GM20431 (cell line): ENCODE measurements around the gene SCFD1.
"Not testable (repeated sequence)": the region's sequence is repeated elsewhere in the genome, so short reads cannot be mapped to it uniquely, and the experiment has no call there.

ENCODE experiments used
- in situ Hi-C: fragments of 300-500 bp; cut with MseI, MboI; formaldehyde crosslinking; loops from one replicate; pipeline ENCODE4 v1.15.0; 2020; ENCODE audit warnings: low sequenced_read_pairs; ENCODE audit not compliant: unreplicated experiment

Gene SCFD1, protein sequence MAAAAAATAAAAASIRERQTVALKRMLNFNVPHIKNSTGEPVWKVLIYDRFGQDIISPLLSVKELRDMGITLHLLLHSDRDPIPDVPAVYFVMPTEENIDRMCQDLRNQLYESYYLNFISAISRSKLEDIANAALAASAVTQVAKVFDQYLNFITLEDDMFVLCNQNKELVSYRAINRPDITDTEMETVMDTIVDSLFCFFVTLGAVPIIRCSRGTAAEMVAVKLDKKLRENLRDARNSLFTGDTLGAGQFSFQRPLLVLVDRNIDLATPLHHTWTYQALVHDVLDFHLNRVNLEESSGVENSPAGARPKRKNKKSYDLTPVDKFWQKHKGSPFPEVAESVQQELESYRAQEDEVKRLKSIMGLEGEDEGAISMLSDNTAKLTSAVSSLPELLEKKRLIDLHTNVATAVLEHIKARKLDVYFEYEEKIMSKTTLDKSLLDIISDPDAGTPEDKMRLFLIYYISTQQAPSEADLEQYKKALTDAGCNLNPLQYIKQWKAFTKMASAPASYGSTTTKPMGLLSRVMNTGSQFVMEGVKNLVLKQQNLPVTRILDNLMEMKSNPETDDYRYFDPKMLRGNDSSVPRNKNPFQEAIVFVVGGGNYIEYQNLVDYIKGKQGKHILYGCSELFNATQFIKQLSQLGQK

DNA sequence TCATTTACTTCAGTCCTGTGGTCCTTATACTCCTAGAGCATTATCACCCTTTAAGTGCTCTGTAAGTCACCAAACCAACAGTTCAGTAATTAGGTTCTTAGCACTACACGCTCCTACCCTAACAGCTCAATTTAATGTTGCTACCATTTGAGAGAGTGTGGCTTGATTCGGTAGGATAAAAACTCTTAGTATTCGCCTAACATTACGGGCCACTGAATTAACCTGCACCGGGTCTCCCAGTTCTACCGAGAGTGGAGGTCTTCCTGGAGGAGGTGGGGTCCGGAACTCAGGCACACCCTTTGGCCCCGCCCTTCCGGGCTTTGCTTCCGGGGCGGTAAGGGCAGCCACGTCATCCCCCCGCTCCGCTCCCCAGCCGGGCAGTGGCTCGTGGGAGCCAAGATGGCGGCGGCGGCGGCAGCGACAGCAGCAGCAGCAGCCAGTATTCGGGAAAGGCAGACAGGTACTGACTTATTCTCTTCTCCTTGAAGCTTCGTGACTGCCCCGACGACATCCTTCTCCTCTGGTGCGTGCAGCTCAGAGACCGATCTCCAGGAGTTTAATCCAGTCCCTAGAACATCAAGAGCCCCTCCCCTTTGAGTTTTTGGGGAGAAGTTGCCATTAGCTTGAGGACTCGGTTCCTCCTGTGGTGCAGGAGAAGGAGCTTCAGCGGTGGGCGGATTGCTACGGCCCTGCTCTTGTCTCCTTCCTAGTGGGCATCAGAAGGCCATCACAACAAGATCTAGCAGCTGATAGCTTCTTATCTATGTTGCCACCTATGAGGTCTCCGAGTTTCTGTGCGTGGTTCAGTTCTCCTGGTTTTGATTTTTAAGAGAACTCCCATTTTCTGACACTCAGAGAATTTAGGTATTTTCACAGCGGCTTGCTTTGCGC lies at the start of gene SCFD1:
SCFD1 (plus strand) TSS at position 380 of the 891 bp plus-strand sequence; CDS start at position 400, 20 bp downstream.
- in situ Hi-C loops: no loop called here

DNA sequence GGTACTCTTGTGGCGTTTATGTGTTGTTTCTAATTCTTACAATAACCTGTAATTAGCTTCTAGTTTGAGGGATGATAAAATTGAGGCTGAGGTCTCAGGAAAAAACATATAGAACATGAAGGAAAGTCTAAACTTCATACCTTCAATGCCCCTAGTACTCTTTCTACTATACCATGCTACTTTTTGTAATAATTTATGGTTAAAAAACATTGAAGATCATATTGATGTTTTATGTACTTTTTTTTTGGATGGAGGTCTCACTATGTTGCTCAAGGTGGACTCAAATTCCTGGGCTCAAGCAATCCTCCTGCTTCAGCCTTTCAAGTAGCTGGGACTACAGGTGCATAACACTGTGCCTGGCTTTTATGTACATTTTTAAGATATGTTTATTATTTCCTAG lies 49.3 kb upstream of the SCFD1 start:
- in situ Hi-C loops: no loop called here

DNA sequence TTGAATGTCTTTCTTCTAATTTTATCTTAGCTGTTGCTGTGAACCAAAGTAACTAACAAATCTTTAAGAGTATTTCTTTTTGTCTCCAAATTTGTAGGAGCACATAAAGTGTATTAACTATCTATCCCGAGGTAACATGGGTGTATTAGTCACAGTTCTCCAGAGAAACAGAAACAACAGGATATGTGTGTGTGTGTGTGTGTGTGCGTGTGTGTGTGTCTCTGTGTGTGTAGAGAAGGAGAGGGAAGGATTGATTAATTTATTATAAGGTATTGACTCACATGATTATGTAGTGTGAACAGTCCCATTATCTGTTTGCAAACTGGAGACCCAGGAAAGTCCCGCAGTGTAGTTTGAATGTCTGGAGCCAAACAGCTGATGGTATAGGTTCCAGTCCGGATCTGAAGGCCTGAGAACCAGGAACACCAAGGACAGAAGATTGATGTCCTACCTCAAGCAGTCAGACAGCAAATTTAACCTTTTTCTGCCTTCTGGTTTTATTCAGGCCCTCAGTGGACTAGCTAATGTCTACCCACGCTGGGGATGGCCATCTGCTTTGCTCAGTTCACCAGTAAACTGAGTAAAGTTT lies 48.8 kb upstream of the SCFD1 start:
- in situ Hi-C loops: no loop called here

DNA sequence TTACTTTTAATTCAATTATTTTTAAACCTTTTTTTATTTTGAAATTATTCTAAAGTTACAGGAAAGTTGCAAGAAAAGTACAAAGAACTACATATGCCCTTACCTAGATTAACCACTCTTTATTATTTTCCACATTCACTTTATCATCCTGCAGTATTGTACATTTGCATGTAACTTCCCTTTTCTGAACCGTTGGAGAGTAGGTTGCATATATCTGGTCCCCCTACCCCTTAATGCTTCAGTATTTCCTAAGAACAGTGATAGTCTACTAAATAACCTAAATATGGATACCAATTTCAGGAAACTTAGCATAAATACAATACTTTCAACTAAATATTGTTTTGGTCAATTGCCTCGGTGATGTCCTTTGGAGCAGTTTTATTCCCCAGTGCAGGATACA lies 48.2 kb upstream of the SCFD1 start:
- in situ Hi-C loops: no loop called here

DNA sequence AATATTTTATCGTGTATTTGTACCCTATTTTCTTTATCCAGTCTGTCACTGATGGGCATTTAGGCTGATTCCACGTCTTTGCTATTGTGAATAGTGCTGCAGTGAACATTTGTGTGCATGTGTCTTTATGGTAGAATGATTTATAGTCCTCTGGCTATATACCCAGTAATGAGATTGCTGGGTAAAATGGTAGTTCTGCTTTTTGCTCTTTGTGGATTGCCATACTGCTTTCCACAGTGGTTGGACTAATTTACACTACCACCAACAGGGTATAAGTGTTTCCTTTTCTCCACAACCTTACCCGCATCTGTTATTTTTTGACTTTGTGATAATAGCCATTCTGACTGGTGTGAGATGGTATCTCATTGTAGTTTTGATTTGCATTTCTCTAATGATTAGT lies 47.3 kb upstream of the SCFD1 start:
- in situ Hi-C loops: not testable (repeated sequence)

DNA sequence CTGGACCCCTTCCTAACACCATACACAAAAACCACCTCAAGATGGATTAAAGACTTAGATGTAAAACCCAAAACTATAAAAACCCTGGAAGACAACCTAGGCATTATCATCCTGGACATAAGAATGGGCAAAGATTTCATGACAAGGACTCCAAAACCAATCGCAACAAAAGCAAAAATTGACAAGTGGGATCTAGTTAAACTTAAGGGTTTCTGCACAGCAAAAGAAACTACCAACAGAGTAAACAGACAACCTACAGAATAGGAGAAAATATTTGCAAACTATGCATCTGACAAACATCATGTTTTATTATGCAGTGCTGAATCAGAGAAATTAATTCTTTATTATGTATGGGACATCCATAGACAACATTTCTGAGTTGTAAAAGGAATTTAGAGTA lies 45.8 kb upstream of the SCFD1 start:
- in situ Hi-C loops: not testable (repeated sequence)

DNA sequence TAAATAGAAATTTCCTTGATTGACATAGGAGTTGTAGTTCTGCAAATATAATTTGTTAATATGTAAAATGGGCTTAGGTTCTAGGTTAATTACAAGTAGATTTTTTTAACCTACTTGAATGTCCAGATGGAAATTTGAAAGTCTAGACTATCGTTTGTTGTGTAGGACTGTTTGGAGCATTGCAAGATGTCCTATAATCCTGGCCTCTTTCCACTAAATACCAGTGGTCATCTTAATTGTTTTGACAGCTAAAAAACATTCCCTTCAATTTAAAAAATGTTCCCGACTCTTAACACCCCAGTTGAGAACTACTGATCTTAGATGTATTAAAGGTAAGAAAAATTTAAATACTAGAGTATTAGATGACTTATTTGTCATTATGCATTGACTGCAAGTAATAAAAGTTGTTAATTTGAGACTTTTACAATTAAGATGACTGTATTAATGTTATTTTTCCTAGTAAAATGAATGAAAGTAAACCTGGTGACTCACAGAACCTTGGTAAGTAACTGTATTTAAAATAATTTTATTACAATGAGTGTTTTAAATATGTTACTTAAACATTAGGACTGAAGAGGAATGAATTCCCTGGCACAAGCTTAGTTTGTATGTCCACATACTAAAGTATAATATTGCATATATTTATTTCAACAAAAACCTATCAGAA lies 41.4 kb upstream of the SCFD1 start:
- in situ Hi-C loops: no loop called here

DNA sequence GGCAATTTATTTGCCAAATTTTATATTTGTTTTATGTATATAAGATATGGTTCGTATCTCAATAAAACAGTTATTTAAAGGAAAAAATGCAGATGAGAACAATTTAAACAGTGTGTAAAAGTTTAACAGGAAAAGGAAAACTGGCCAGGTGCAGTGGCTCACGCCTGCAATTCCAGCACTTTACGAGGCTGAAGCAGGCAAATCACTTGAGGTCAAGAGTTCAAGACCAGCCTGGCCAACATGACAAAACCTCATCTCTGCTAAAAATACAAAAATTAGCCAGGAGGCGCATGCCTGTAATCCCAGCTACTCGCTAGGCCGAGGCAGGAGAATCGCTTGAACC lies 40.9 kb upstream of the SCFD1 start:
- in situ Hi-C loops: no loop called here

DNA sequence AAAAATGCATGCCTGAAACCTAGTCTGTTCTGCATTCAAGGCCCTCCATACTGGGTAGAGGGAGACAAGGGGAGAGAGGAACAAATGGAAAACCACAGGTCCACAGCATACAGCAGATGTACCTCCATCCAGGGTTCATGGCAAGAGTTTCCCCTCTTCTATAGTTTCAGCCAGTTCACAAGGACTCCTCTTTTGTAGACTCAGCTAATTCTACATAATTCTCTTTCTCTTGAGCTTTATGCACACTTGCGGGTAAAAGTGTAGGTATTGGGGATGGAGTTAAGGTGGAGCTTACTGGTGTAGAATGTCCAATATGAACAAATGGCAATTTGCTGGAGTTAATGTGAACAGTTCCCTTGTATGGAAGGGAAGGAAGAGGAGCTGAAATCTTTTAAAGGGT lies 39.7 kb upstream of the SCFD1 start:
- in situ Hi-C loops: no loop called here

DNA sequence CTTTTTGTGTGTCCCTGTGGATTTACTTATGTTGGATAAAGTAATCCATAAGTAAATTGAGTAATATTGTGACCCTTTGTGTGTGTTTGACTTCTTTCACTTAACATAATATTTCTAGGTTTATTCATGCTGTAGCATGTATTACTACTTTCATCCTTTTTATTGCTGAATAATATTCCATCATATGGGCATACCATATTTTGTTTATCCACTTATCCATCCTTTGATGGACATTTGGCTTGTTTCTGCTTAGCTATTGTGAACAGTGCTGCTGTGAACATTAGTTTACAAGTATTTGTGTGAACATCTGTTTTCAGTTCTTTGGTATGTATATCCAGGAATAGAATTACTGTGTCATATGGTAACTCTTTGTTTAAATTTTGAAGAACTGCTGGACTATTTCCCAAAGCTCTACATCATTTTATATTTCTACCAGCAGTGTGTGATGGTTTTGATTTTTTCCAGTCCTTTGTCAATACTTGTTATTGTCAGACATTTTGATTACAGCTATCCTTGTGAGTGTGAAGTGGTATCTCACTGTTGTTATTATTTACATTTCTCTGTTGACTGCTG lies 38.0 kb upstream of the SCFD1 start:
- in situ Hi-C loops: no loop called here

DNA sequence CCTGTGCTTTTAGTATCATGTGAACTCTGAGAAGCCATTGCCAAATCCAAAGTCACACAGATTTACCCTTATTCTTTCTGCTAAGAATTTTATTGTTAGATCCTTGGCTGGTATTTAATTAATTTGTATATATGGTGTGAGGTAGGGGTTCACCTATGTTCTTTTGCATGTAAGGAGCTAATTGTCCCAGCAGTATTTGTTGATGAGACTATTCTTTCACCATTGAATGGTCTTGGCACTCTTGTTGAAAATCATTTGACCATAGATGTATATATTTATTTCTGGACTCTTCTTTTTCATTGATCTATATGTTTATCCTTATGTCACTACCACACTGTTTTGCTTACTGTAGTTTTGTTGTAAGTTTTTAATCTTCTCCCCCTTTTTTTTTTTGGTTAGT lies 36.9 kb upstream of the SCFD1 start:
- in situ Hi-C loops: no loop called here

DNA sequence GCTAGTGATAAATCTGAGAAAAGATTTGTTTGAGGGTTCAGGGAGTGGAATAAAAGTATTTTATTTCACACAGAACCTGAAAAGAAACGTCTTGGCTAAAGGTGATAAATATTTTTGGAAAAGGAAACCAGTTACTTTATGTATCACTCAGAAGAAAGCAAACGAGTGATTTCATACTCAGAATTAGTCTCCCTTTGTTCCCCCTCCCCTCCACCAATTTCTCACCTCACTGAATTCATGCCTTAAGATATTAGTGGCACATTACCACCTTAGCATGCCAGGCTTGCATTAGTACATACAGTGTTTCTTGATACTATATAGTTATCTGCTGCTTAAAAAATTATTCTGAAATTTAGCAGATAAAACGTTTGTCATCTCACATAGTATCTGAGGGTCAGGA lies 35.0 kb upstream of the SCFD1 start:
- in situ Hi-C loops: no loop called here

DNA sequence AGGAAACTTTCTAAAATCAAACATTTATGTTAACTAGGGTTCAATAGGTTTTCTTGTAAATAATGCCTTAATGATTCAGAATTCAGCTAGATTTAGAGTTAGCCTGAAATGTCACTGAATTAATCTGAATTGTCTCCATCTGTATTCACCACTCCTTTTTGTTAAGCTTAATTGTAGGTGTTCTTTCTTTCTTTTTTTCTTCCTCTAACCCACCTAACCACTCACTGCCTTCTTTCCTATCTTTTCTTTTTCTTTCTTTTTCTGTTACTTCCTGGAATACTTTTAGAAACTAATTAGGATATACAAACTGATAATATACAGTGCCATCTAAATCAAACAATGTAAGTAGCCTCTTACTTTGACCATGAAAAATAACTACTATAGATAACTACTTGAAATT lies 33.2 kb upstream of the SCFD1 start:
- in situ Hi-C loops: no loop called here

DNA sequence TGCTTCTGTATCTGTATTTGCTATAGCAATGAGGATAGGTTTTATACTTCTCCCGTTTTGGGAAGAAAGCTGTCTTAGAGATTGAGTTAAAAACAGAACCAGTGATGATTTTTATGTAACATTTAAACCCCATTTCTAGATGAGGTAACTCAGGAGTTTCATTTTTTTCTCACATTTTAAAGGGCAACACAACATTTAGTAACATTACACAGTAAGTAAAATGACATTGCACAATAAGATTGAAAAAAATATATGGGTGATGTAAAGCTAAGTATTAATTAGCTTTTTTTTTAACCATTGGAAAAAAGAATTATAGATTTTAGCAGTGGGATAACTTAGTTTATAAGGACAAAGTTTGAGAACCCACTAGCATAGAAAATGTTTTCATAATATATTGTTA lies 25.2 kb upstream of the SCFD1 start:
- in situ Hi-C loops: no loop called here

DNA sequence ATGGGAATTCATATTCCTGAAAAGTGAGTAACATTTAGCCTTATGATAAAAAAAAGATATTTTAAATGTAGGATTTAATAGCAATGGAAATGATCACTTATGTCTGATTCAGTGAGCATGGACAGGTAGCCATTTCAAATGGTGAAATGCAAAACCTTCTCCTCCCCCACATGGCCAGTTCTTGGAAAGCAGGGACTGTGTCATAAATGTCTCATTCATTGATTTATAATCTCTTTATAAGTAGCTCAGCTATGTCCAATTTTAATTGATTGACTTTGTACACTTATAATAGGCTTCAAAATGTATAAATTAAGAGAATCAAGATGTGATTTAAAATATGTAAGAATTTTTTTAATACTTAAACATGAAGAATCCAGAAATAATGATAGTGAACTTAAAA lies 24.6 kb upstream of the SCFD1 start:
- in situ Hi-C loops: no loop called here

DNA sequence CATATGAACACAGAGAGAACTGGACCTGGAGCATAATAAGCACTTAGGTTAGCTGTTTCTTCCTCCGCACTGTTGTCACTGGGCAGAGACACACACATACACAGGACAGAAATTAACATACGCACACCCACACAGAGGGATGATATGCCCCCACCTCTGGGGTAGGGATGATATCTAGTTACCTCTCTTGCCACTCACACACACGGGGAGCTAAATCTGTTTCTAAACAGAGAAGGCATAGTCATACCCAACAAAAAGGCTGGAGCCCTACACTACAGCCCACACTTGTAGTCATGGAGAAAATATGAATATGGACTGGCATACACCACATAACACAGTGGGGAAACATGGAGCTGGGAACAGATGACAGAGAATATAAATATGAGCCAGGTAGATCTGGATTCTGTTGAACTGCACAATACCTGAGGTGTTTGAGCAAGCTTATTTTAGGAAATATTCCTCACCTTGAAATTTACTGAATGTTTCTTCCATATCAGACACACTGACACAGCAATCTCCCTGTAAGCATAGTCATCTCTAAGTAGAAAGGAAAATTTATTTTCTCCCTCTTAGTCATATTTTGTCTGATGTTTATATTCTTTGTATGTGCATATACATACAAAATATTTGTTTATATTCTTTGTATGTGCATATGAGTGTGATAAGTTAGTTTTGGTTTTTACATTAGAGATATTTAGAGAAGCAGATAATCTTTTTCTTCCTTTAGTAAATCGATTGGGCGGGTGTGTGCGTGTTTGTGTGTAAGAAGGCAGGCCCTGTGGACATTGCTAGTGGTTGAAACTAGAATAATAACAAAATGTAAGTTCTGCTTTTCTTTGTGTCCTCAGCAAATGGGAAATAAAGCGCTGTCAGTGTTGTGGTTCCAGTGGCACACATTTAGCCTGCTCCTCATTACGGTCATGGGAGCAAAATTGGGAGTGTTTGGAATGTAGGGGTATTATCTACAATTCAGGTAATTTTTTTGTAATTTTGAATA lies 20.9 kb upstream of the SCFD1 start:
- in situ Hi-C loops: no loop called here

DNA sequence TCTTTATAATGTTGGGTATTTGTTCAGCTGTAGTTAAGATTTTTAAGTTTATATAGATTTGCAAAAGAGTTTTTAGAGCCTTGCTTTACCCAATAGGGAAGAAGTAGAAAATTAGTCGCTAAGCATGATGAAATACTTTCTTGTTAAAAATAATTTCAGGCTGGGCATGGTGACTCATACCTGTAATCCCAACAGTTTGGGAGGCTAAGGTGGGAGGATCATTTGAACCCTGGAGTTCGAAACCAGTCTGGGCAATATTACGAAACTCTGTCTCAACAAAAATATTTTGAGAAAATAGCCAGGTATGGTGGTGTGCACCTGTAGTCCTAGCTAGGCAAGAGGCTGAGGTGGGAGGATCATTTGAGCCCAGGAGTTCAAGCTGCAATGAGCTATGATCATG lies 18.7 kb upstream of the SCFD1 start:
- in situ Hi-C loops: no loop called here

DNA sequence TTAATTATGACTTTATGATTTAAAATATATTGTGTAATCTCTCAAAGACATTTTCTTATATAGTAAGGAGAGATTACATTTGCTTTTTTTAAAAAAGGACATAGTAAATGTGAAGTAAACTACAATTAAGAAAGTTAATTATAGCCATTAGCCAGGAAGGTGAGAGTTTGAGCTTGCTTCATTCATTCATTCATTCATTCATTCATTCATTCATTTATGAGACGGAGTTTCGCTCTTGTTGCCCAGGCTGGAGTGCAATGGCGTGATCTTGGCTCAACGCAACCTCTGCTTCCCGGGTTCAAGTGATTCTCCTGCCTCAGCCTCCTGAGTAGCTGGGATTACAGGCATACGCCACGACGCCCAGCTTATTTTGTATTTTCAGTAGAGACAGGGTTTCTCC lies 17.4 kb upstream of the SCFD1 start:
- in situ Hi-C loops: not testable (repeated sequence)
